Ishikawa (cell line): ENCODE data around the gene NFATC1.

ENCODE experiments used
- CEBPB ChIP-seq: IDR thresholded peaks from 2 replicates; pipeline ENCODE4 v1.6.1; 2012
- CREB1 ChIP-seq: IDR thresholded peaks from 2 replicates; pipeline ENCODE4 v1.6.1; 2012; ENCODE audit warnings: low read depth
- EGR1 ChIP-seq: IDR thresholded peaks from 2 replicates; pipeline ENCODE4 v1.6.1; 2012
- EP300 ChIP-seq: IDR thresholded peaks from 2 replicates; pipeline ENCODE4 v1.6.1; 2012; ENCODE audit warnings: borderline replicate concordance
- FOXM1 ChIP-seq: IDR thresholded peaks from 2 replicates; pipeline ENCODE4 v1.6.1; 2012; ENCODE audit warnings: low read depth, borderline replicate concordance
- NFIC ChIP-seq: IDR thresholded peaks from 2 replicates; pipeline ENCODE4 v1.6.1; 2012
- RAD21 ChIP-seq: IDR thresholded peaks from 2 replicates; pipeline ENCODE4 v1.6.1; 2012; ENCODE audit warnings: low read depth
- TAF1 ChIP-seq: IDR thresholded peaks from 2 replicates; pipeline ENCODE4 v1.6.1; 2012; ENCODE audit warnings: low read depth, mild to moderate bottlenecking
- TCF12 ChIP-seq: IDR thresholded peaks from 2 replicates; pipeline ENCODE4 v1.6.1; 2012; ENCODE audit warnings: low read depth
- TEAD4 ChIP-seq: IDR thresholded peaks from 2 replicates; pipeline ENCODE4 v1.6.1; 2012
- YY1 ChIP-seq: IDR thresholded peaks from 2 replicates; pipeline ENCODE4 v1.6.1; 2012; ENCODE audit warnings: low read depth
- ZBTB7A ChIP-seq: IDR thresholded peaks from 2 replicates; pipeline ENCODE4 v1.6.1; 2012; ENCODE audit warnings: low read depth
- TF ChIP-seq, protein P1 (sequence below): IDR thresholded peaks from 2 replicates; pipeline ENCODE4 v1.6.1; 2012
- TF ChIP-seq, protein P2 (sequence below): IDR thresholded peaks from 2 replicates; pipeline ENCODE4 v1.6.1; 2012
- TF ChIP-seq, protein P3 (sequence below): IDR thresholded peaks from 2 replicates; pipeline ENCODE4 v1.6.1; 2012; ENCODE audit warnings: low read depth, mild to moderate bottlenecking

NFATC1 gene

DNA sequence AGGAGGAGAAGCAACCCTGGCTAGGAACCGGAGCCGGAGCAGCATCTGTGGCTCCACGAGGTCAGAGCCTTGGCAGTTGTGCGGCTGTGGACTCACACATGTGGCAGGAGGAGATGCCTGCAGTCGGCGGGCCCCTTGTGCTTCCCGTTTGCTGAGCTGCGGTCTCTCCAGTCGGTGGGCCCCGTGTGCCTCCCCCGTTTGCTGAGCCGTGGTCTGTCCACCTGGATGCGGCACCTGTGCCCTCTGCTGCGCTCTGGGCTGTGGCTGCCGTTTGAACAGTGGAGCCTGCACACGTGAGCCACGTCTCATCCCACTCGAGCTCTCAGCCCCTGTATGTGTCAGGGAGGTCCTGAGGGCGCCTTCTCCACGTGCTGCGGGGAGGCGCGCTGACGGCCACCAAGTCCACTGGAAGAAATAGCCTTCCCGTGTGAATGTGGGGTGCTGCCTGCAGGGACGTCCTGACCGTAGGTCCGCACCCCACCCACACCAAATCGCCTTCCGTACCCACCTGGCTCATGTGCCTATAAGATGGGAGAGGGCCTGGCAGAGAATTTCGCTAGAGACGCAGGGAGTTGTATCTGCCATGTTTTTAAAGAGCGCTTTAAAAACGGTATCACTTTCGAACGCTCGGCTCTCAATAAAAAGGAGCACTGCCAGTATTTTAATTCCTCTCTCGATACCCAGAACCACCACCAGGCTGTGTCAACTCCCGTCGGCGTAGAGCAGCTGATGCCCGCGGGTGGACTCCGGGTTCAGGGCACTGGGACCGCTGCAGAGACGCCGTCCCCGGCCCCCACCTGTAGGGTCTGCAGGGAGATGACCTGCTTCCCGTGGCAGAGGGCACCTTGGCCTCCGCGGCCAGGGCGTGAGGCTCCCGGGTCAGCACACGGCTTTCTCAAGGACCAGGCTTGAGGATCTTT, 117.0 kb downstream of the NFATC1 start:
- no peak for TF ChIP-seq CEBPB
- no peak for TF ChIP-seq TCF12
- TF ChIP-seq EGR1 = no peak
- TF ChIP-seq EP300 = no peak
- no peak for TF ChIP-seq ZBTB7A
- TF ChIP-seq, protein P1, sequence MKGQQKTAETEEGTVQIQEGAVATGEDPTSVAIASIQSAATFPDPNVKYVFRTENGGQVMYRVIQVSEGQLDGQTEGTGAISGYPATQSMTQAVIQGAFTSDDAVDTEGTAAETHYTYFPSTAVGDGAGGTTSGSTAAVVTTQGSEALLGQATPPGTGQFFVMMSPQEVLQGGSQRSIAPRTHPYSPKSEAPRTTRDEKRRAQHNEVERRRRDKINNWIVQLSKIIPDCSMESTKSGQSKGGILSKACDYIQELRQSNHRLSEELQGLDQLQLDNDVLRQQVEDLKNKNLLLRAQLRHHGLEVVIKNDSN = no peak
- TF ChIP-seq TEAD4 = no peak
- no peak for TF ChIP-seq FOXM1
- TF ChIP-seq CREB1 = no peak
- TF ChIP-seq RAD21 = no peak
- TF ChIP-seq, protein P2, sequence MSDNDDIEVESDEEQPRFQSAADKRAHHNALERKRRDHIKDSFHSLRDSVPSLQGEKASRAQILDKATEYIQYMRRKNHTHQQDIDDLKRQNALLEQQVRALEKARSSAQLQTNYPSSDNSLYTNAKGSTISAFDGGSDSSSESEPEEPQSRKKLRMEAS = no peak
- TF ChIP-seq, protein P3, sequence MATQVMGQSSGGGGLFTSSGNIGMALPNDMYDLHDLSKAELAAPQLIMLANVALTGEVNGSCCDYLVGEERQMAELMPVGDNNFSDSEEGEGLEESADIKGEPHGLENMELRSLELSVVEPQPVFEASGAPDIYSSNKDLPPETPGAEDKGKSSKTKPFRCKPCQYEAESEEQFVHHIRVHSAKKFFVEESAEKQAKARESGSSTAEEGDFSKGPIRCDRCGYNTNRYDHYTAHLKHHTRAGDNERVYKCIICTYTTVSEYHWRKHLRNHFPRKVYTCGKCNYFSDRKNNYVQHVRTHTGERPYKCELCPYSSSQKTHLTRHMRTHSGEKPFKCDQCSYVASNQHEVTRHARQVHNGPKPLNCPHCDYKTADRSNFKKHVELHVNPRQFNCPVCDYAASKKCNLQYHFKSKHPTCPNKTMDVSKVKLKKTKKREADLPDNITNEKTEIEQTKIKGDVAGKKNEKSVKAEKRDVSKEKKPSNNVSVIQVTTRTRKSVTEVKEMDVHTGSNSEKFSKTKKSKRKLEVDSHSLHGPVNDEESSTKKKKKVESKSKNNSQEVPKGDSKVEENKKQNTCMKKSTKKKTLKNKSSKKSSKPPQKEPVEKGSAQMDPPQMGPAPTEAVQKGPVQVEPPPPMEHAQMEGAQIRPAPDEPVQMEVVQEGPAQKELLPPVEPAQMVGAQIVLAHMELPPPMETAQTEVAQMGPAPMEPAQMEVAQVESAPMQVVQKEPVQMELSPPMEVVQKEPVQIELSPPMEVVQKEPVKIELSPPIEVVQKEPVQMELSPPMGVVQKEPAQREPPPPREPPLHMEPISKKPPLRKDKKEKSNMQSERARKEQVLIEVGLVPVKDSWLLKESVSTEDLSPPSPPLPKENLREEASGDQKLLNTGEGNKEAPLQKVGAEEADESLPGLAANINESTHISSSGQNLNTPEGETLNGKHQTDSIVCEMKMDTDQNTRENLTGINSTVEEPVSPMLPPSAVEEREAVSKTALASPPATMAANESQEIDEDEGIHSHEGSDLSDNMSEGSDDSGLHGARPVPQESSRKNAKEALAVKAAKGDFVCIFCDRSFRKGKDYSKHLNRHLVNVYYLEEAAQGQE = no peak
- TF ChIP-seq NFIC = no peak
- no peak for TF ChIP-seq TAF1
- TF ChIP-seq YY1 = no peak

DNA sequence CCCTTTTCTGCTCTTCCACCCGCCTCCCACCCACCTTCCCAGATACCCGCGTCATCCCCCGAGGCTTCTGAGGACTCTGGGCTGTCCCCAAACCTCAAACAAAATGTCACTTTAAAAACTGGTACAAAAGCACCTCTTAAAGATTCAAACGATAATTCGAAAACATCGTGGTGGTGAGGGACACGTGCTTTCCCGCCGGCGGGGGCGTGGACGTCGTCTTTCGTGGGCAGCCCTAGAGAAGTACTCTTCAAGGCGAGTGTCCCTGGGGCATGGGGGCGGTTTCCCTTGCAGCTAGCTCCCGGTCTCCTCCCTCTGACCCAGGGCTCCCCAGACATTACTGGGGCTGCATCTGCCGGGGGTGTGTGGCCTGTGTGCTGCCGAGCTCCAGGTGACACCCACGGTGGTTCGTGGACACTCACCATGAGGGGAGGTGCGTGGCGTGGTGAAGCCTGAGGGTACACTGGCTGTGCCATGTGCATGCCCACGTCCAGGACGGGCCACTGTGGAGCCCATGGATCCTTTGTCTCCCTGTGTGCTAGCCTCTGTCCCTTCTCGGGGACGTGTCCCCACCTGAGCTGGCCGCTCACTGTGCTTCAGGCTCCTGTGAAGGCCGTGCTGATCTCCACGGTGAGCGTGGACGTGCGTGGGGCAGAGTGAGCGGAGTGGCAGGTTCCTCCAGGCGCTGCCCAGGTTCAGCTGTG, 117.8 kb downstream of the NFATC1 start:
- TF ChIP-seq EP300 = no peak
- no peak for TF ChIP-seq CEBPB
- no peak for TF ChIP-seq ZBTB7A
- no peak for TF ChIP-seq TEAD4
- TF ChIP-seq NFIC = no peak
- no peak for TF ChIP-seq FOXM1
- TF ChIP-seq RAD21 = no peak
- TF ChIP-seq, protein P3 = no peak
- TF ChIP-seq, protein P2 = no peak
- no peak for TF ChIP-seq TCF12
- TF ChIP-seq, protein P1 = no peak

DNA sequence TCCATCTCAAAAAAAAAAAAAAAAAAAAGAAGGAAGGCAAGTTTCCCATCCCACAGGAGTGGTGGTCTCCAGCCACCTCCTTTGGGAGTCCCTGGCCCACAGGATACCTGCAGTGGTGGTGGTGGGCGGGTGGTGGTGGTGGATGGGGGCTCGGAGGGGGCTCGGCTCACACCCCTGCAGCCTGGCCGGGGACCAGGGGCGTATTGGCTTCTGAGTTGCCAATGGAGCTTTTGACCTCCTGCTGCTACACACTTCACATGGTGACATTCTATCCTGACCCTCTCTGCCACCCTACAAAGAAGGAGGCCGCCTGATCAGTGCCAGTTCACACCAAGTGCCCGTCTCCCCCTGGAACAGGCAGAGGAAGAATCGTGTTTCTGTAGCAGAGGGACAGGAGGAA, 119.6 kb downstream of the NFATC1 start:
- TF ChIP-seq ZBTB7A (no peak), EGR1 (no peak)

DNA sequence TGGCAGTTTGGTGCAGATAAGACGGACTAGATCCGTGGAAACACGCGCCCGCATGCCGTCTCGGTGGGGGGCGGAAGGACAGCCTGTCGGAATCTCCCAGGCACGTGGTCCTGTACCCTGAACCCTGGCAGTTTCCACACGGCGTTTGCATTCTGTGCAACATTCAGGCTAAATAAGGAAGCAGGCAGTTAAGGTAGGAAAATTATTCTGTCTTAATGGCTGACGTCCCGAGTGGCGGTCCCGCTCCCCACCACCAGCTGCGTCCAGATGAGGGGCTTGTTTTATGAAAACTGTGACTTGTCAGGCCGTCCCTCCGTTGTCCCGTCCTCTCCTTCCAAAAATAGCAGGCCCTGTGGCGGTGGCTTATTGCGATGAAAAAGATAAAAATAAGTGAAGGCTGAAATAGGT, 120.2 kb downstream of the NFATC1 start:
- TF ChIP-seq RAD21 (no peak), CREB1 (no peak), TCF12 (no peak), TAF1 (no peak), ZBTB7A (no peak), EP300 (no peak), CEBPB (no peak), EGR1 (no peak), YY1 (no peak), NFIC (no peak), TEAD4 (no peak), FOXM1 (no peak)
- TF ChIP-seq, protein P2 = no peak
- TF ChIP-seq, protein P3 = no peak
- TF ChIP-seq, protein P1 = no peak
